Esophagus muscularis mucosa (tissue), 4 donors: ENCODE data around the gene COQ7. TPM values are rescaled to one million over a fixed set of nuclear protein-coding genes. Genes with fewer than 3 reads are reported as not detected.
A peak's percentile ranks its signal among the peaks of the same experiment; 100 is the strongest.

Experiments used
- DNase-seq: peaks from one replicate; pipeline ENCODE4 v3.0.0-alpha.2; 2017; ENCODE audit errors: extremely low spot score
- H3K27ac ChIP-seq, 4 donors: fragments of 200-600 bp; sonication (generic); replicated peaks in 1 of 4; 1 replicate in 3 of 4; 2 replicates in 1 of 4; pipeline ENCODE4 v1.5.1; 2016 to 2019; ENCODE audit warnings: mild to moderate bottlenecking in 1 of 4
- H3K27me3 ChIP-seq, 4 donors: fragments of 200-600 bp; sonication (generic); one replicate each; pipeline versions ENCODE4 v1.5.1 to v1.6.0; 2016 to 2019
- H3K36me3 ChIP-seq, 4 donors: fragments of 200-600 bp; sonication (generic); one replicate each; pipeline ENCODE4 v1.5.1; 2016 to 2019
- H3K4me1 ChIP-seq, 4 donors: fragments of 200-600 bp; sonication (generic); one replicate each; pipeline ENCODE4 v1.5.1; 2016 to 2019
- H3K4me3 ChIP-seq, 4 donors: fragments of 200-600 bp; sonication (generic); 1 replicate in 2 of 4; 2 replicates in 2 of 4; pipeline ENCODE4 v1.5.1; 2016 to 2019; ENCODE audit warnings: mild to moderate bottlenecking in 4 of 4, moderate library complexity in 1 of 4
- H3K9me3 ChIP-seq, 4 donors: fragments of 200-600 bp; sonication (generic); 1 replicate in 3 of 4; 2 replicates in 1 of 4; pipeline ENCODE4 v1.5.1; 2016 to 2019
- CTCF ChIP-seq, 3 experiments: fragments of 200-600 bp in 2 of 3; fragments of 450-650 bp in 1 of 3; sonication (generic) in 2 of 3; IDR thresholded peaks; one replicate each; pipeline ENCODE4 v1.5.1; 2017 to 2019; ENCODE audit warnings: antibody characterized with exemption in 3 of 3, mild to moderate bottlenecking in 2 of 3, moderate library complexity in 1 of 3
- EP300 ChIP-seq: sonication (generic); formaldehyde crosslinking; IDR thresholded peaks from one replicate; pipeline ENCODE4 v1.6.1; 2017; ENCODE audit warnings: antibody characterized with exemption
- POLR2A ChIP-seq: fragments of 450-650 bp; IDR thresholded peaks from one replicate; pipeline ENCODE4 v1.6.1; 2017; ENCODE audit warnings: antibody characterized with exemption, moderate library complexity, mild to moderate bottlenecking, low read depth
- POLR2AphosphoS5 ChIP-seq, 2 donors: sonication (generic); formaldehyde crosslinking; IDR thresholded peaks; one replicate each; pipeline ENCODE4 v1.6.1; 2017; ENCODE audit warnings: antibody characterized with exemption in 2 of 2
- WGBS: methylation state at CpG from one replicate; pipeline ENCODE4 v1.1.5; 2018; 5-methylcytosine and 5-hydroxymethylcytosine counted together
- intact Hi-C: fragments of 100-400 bp; cut with DNase I; formaldehyde crosslinking; loops from one replicate; pipeline ENCODE4 v1.15.1; 2023
- total RNA-seq, 4 donors: library from RNA; depleted of rRNA; stranded (reverse); fragments of >200 nt; gene quantifications; one replicate each; pipeline versions ENCODE4 v1.1.0 to v1.2.1, GENCODE V29; 2016

COQ7 gene
- total RNA-seq = 10 to 100 TPM; 19.1 to 31.2 (median 28.8) TPM

- Histone ChIP-seq H3K4me3 (peak within 1 kb of the TSS; percentile 76 to 86 (median 78)), H3K27ac (peak within 1 kb of the TSS; percentile 97 to 99 (median 98)), H3K9me3 (no peaks in the 10 kb centered on the region), H3K36me3 (peaks cover 3 to 16% (median 4%) of the 10 kb centered on the region in 4 donors), H3K4me1 (peaks cover 14 to 27% (median 25%) of the 10 kb centered on the region in 4 donors), H3K27me3 (no peaks in the 10 kb centered on the region)
- DNase-seq = peak; percentile 100
- intact Hi-C loops = loop anchor here (10.0 kb wide), 1 partner anchor 457 kb away; the partner anchor contains the start of genes CCP110 and GDE1
- 0% methylated on average over 17 of the region's 68 CpGs for WGBS
- peak in 1 of 3 experiments; percentile 19 for TF ChIP-seq CTCF (IDR thresholded peaks at IDR 0.05)
- TF ChIP-seq POLR2AphosphoS5 (IDR thresholded peaks at IDR 0.05) = peak; percentile 78 to 89
- TF ChIP-seq POLR2A = no peak
- peak; percentile 51 for TF ChIP-seq EP300
Measured at GRCh38 chr16:19067349-19068236, at the start of gene COQ7. Gene COQ7, plus strand, starts transcription at chr16:19067614. Its CDS starts 51 bp downstream, at chr16:19067665.

DNA sequence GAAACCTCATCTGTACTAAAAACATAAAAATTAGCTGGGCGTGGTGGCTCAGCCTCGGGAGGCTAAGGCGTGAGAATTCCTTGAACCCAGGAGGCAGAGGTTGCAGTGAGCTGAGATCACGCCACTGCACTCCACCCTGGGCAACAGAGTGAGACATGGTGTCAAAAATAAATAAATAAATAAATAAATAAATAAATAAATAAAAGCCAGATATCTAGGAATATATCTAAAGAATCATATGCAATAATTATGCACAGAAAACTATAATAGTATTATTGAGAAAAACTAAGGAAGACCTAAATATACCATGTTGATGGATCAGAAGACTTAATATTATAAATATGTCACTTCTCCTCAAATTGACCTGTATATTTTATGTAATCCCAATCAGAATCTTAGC lies 46.7 kb upstream of the COQ7 start:
- Histone ChIP-seq H3K27ac (no peak overlapping the region), H3K36me3 (peaks cover 0 to 10% (median 3%) of the 10 kb centered on the region in 4 donors), H3K9me3 (no peaks in the 10 kb centered on the region), H3K27me3 (no peaks in the 10 kb centered on the region), H3K4me1 (no peaks in the 10 kb centered on the region), H3K4me3 (no peak overlapping the region)
- 94% methylated on average over 4 of the region's 4 CpGs for WGBS
- intact Hi-C loops = no loop called here
- DNase-seq = no peak
- TF ChIP-seq EP300 (no peak), POLR2A (no peak), CTCF (IDR thresholded peaks at IDR 0.05) (no peak), POLR2AphosphoS5 (IDR thresholded peaks at IDR 0.05) (no peak)

DNA sequence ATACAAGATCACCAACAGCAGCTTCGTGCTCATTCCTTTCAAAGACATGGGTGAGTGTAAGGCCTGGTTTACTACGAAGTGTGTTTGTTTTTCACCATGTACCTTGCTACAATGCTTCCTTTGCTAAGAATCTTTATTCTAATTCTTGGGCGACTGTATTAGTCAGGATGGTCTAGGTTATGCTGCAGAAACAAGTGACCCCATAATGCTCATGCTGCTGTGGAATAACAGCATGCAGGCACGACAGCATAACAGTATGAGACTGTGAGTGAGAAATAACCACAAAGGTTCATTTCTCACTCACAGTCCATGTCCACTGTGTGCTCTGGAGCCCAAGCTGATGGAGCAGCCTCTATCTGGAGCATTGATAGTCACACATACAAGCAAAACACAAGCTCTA lies 45.7 kb upstream of the COQ7 start:
- WGBS = 87% methylated on average over 4 of the region's 4 CpGs

GRCh38 chr16:19027416-19027815 lies 40.0 kb upstream of the COQ7 start:
- no peak for TF ChIP-seq CTCF (IDR thresholded peaks at IDR 0.05)
- TF ChIP-seq EP300 = no peak
- TF ChIP-seq POLR2AphosphoS5 (IDR thresholded peaks at IDR 0.05) = no peak
- TF ChIP-seq POLR2A = no peak
- Histone ChIP-seq H3K4me1 (no peaks in the 10 kb centered on the region), H3K27ac (no peak overlapping the region), H3K27me3 (no peaks in the 10 kb centered on the region), H3K9me3 (no peaks in the 10 kb centered on the region), H3K36me3 (peaks cover 0 to 7% (median 2%) of the 10 kb centered on the region in 4 donors), H3K4me3 (no peak overlapping the region)
- no peak for DNase-seq
- 72% methylated on average over 3 of the region's 3 CpGs for WGBS
- intact Hi-C loops = no loop called here

More for the DNA sequence above, 45.7 kb upstream of the COQ7 start:
- no peak for TF ChIP-seq POLR2A
- TF ChIP-seq CTCF (IDR thresholded peaks at IDR 0.05) = no peak
- TF ChIP-seq EP300 = no peak
- TF ChIP-seq POLR2AphosphoS5 (IDR thresholded peaks at IDR 0.05) = no peak
- H3K27ac ChIP-seq = no peak overlapping the region
- no peaks in the 10 kb centered on the region for H3K4me1 ChIP-seq
- no peak for DNase-seq
- H3K4me3 ChIP-seq = no peak overlapping the region
- intact Hi-C loops = no loop called here
- H3K9me3 ChIP-seq = no peaks in the 10 kb centered on the region
- H3K27me3 ChIP-seq = no peaks in the 10 kb centered on the region
- H3K36me3 ChIP-seq = peaks cover 0 to 10% (median 3%) of the 10 kb centered on the region in 4 donors
